Measurements from ENCODE around the gene A2M. TPM values are rescaled to one million over a fixed set of nuclear protein-coding genes. Genes with fewer than 3 reads are reported as not detected.

The A2M gene
- total RNA-seq, 1 experiment from 2014 or later: 1.2 TPM

- H4K20me1 ChIP-seq (ENCODE audit: control insufficient read depth, insufficient read depth, insufficient read length): no peaks in the 10 kb centered on the region
- H3K4ac ChIP-seq (ENCODE audit: low read depth, low read length): no peak overlapping the region
- H3K79me2 ChIP-seq (ENCODE audit: insufficient read depth, low read length): no peaks in the 10 kb centered on the region
- H2BK5ac ChIP-seq (ENCODE audit: insufficient read length, low read length): no peak overlapping the region
- no peak overlapping the region for H3K18ac ChIP-seq (ENCODE audit: insufficient read length, low read depth, low read length)
- H3K27ac ChIP-seq (ENCODE audit: insufficient read length, low read depth, low read length): no peak overlapping the region
- WGBS (ENCODE audit: extremely low coverage, insufficient read length, low lambda C conversion rate): no CpG with 5 or more reads among the region's 4 CpGs
- no peaks in the 10 kb centered on the region for H3K9me3 ChIP-seq (ENCODE audit: control insufficient read depth, low read depth, low read length)
- Mint-ChIP-seq H3K27me3 (ENCODE audit: low read depth) (no peaks in the 10 kb centered on the region), H3K4me1 (no peaks in the 10 kb centered on the region), H3K9me3 (no peaks in the 10 kb centered on the region), H3K27ac (no peak overlapping the region), H3K4me3 (no peak overlapping the region), H3K36me3 (ENCODE audit: insufficient read depth in 1 of 3, low read depth in 3 of 3) (no peaks in the 10 kb centered on the region; a peak in 1 of 7 replicates)
- H3K4me1 ChIP-seq (ENCODE audit: insufficient read depth, low read length): no peaks in the 10 kb centered on the region
- H3K27me3 ChIP-seq (ENCODE audit: insufficient read depth, low read length): no peaks in the 10 kb centered on the region
- H3K23ac ChIP-seq (ENCODE audit: insufficient read length, low read depth, low read length): no peak overlapping the region
- no peak overlapping the region for H3K56ac ChIP-seq (ENCODE audit: insufficient read length, low read depth, low read length)
- H4K8ac ChIP-seq (replicated peaks; ENCODE audit: insufficient read length, low read depth, low read length): no peak overlapping the region
- no peak overlapping the region for H2AK5ac ChIP-seq (ENCODE audit: insufficient read length, low read length)
- H3K9ac ChIP-seq (ENCODE audit: extremely low read depth, insufficient read length, low read length): no peak overlapping the region
- H2BK12ac ChIP-seq (ENCODE audit: insufficient read length, low read depth, low read length): no peak overlapping the region
- no peak overlapping the region for H2BK20ac ChIP-seq (ENCODE audit: low read depth, low read length, poor library complexity, severe bottlenecking)
- TF ChIP-seq CTCF (conservative IDR thresholded peaks at IDR 0.05): no peak
- no peaks in the 10 kb centered on the region for H3K23me2 ChIP-seq (ENCODE audit: insufficient read length, low read depth, low read length, poor library complexity, severe bottlenecking)
- no peak overlapping the region for H4K5ac ChIP-seq (ENCODE audit: insufficient read length, low read depth, low read length)
- H3K14ac ChIP-seq (ENCODE audit: insufficient read depth, low read length): no peak overlapping the region
- H3K79me1 ChIP-seq (ENCODE audit: insufficient read depth, low read depth, low read length, poor library complexity, severe bottlenecking): no peaks in the 10 kb centered on the region
- no peak overlapping the region for H2BK120ac ChIP-seq (ENCODE audit: low read depth, low read length, poor library complexity, severe bottlenecking)
- H3K4me2 ChIP-seq (ENCODE audit: insufficient read depth, insufficient read length, low read length): no peak overlapping the region
- H2BK15ac ChIP-seq (ENCODE audit: low read depth, low read length): no peak overlapping the region
- no peak overlapping the region for H3T11ph ChIP-seq (ENCODE audit: low read length)
- H4K91ac ChIP-seq (ENCODE audit: insufficient read length, low read depth, low read length): no peak overlapping the region
- no peak overlapping the region for H2AFZ ChIP-seq (ENCODE audit: low read length)
- no peak for DNase-seq
Observed at GRCh38 chr12:9156119-9156518, 40.4 kb upstream of the A2M start.

All from H9 (cell line).